Choroid plexus epithelial cell (primary cell): ENCODE data around the gene LHFPL6.

Source experiments
- DNase-seq: peaks from one replicate; pipeline ENCODE4 v3.0.0-alpha.2; 2010; ENCODE audit warnings: low read depth
- H3K4me3 ChIP-seq: 2 replicates; pipeline ENCODE4 v1.5.1; 2011; ENCODE audit warnings: low read depth, mild to moderate bottlenecking, control low read depth, low read length, moderate library complexity
- CTCF ChIP-seq: conservative IDR thresholded peaks from 2 replicates; pipeline ENCODE4 v1.5.1; 2011; ENCODE audit warnings: low read depth, mild to moderate bottlenecking, control low read depth, inconsistent platforms, low read length, moderate library complexity

The LHFPL6 gene

DNA sequence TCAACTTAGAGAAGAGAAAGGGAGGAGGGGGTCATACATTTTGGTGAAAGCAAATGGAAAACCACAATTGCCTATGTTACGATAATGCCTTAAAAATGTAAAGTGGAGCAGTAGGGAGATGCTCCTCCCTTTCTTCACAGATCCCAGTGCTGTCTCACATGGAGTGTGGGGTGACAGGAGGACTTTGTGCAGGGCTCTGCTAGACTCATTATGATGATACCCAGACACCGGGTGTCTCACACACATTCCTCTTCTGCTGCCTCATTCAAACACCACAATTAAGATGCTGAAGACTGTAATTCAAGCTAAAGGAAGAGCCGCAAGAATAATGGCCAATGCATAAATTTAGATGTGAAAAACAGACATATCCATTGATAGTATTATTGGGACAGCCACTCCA lies 150.6 kb downstream of the LHFPL6 start:
- TF ChIP-seq CTCF, result no peak
- no peak overlapping the region for H3K4me3 ChIP-seq
- peak; percentile 53 for DNase-seq

DNA sequence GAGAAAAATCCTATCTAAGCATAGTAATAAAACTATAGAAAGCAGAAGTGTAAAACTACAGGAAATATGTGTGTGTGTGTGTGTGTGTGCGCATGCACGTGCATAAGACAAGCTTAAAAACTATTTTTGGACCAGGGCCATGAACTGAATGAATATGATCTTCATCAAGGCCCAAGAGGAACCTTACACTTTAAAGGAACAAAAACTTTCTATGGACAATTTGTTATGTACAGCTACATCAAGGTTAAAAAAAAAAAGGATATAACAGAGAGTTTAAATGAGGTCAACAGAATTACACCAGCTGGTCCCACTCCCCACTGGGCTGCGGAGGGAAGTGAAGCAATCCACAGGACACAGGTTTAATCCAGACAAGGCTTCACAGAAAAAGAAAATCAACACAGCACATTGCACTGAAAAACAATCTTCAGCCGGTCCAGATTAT lies 151.1 kb downstream of the LHFPL6 start:
- DNase-seq, result peak; percentile 97

DNA sequence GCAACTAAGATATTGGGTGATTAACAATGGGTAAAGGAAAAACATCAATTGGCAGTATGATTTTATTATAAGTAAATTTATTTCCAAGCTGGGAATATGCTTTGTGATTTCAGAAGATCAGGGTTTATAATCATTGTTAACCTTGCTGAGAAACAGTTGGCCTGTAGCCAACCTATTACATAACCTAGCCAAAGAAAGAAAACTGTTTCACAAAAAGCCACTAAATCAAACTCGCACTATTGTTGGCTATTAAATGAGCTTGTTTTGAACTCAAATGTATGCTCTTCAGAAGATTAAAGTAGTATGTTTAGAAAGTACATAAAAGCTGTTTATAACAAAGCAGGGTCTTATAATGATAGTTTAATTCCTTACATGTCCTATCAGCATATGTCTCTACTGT lies 151.7 kb downstream of the LHFPL6 start:
- H3K4me3 ChIP-seq, result no peak overlapping the region
- no peak for TF ChIP-seq CTCF
- DNase-seq, result peak; percentile 80

More for the DNA sequence above, 151.1 kb downstream of the LHFPL6 start:
- no peak for TF ChIP-seq CTCF
- H3K4me3 ChIP-seq, result no peak overlapping the region

DNA sequence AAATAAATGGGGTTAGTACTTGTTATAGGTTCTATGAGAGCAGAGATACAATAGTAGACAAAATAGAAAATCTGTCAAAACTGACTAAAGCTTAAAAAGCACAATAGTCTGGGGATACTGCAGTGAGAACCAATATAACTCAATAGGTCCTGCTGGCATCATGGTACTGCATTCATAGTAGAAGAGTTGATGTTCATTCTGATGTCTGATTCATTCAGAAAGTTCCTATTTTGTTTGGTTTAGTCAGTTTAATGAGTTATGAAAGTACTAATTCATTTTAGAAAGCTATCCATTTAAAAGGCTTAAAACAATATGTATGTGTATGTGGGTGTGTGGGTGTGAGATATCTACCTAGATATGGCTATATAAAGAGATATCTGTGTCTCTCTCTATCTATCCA lies 152.8 kb downstream of the LHFPL6 start:
- DNase-seq, result no peak
- TF ChIP-seq CTCF, result no peak
- no peak overlapping the region for H3K4me3 ChIP-seq

GRCh38 chr13:39448834-39449233 lies 154.2 kb downstream of the LHFPL6 start:
- no peak for TF ChIP-seq CTCF
- peak; percentile 10 for DNase-seq
- H3K4me3 ChIP-seq, result no peak overlapping the region

- DNase-seq, result no peak
- no peak overlapping the region for H3K4me3 ChIP-seq
- no peak for TF ChIP-seq CTCF
Observed at GRCh38 chr13:39446865-39447264, 156.1 kb downstream of the LHFPL6 start.

- DNase-seq, result no peak
- no peak for TF ChIP-seq CTCF
- H3K4me3 ChIP-seq, result no peak overlapping the region
Observed at GRCh38 chr13:39444866-39445265, 158.1 kb downstream of the LHFPL6 start.
